Endothelial cell of umbilical vein (primary cell): ENCODE data around the gene USP6. TPM values are rescaled to one million over a fixed set of nuclear protein-coding genes. Genes with fewer than 3 reads are reported as not detected.

ENCODE experiments used
- BruUV-seq: library from RNA; stranded (reverse); fragments of 400-500 nt; replicated peaks from 2 replicates; lab custom pipeline; 2021; lab: Mats Ljungman, UMichigan
- CTCF ChIA-PET: fragments of 300-600, 350-600 bp; sonication (Branson Sonifier 250); formaldehyde crosslinking; loops from one replicate; lab custom pipeline; 2021; ENCODE audit warnings: antibody characterized with exemption, inconsistent platforms; lab: Charles Lee
- POLR2A ChIA-PET: fragments of 300-600, 350-600 bp; sonication (Branson Sonifier 250); formaldehyde crosslinking; loops from one replicate; lab custom pipeline; 2021; ENCODE audit warnings: antibody characterized with exemption, inconsistent platforms; lab: Charles Lee
- DNase-seq: peaks from one replicate; pipeline ENCODE4 v3.0.0-alpha.2; 2011; ENCODE audit warnings: low read depth, low spot score
- FAIRE-seq: peaks from 2 replicates; lab custom pipeline; 2011; peaks lifted over from hg19 to GRCh38; lab: Jason Lieb, UNC
- H2AFZ ChIP-seq: 2 replicates; pipeline ENCODE4 v1.6.0; 2012; ENCODE audit warnings: low read depth, low read length, control low read depth, inconsistent platforms
- H3K27ac ChIP-seq: 2 replicates; pipeline ENCODE4 v1.5.1; 2011; ENCODE audit warnings: low read depth, mild to moderate bottlenecking, control low read depth, low read length, moderate library complexity; ENCODE audit not compliant: insufficient read depth
- H3K27me3 ChIP-seq, 2 experiments: 2 replicates each; pipeline versions ENCODE4 v1.6.0 to v1.6.1; 2011; ENCODE audit warnings: low read length in 2 of 2, mixed read lengths in 1 of 2; ENCODE audit not compliant: control insufficient read depth in 2 of 2, insufficient read depth in 2 of 2
- H3K36me3 ChIP-seq, 2 experiments: 2 replicates in 1 of 2; 3 replicates in 1 of 2; pipeline ENCODE4 v1.5.1; 2011; ENCODE audit warnings: low read length in 2 of 2, mild to moderate bottlenecking in 1 of 2, moderate library complexity in 1 of 2; ENCODE audit not compliant: control insufficient read depth in 2 of 2, insufficient read depth in 2 of 2; ENCODE audit errors: extremely low read depth in 1 of 2
- H3K4me1 ChIP-seq: 3 replicates; pipeline ENCODE4 v1.5.1; 2011; ENCODE audit warnings: mild to moderate bottlenecking, low read length; ENCODE audit not compliant: control insufficient read depth, insufficient read depth; ENCODE audit errors: extremely low read depth
- H3K4me2 ChIP-seq: 2 replicates; pipeline ENCODE4 v1.6.1; 2011; ENCODE audit warnings: low read length, control low read depth, mixed read lengths; ENCODE audit not compliant: insufficient read depth
- H3K4me3 ChIP-seq, 3 experiments: fragments of 200-600 bp in 1 of 3; sonication (generic), shearing (Covaris generic) in 1 of 3; replicated peaks in 1 of 3; 2 replicates each; pipeline ENCODE4 v1.5.1; 2011 to 2016; ENCODE audit warnings: control low read depth in 3 of 3, low read length in 3 of 3, mild to moderate bottlenecking in 2 of 3, inconsistent platforms in 1 of 3, low read depth in 1 of 3, moderate library complexity in 1 of 3; ENCODE audit not compliant: insufficient read depth in 1 of 3
- H3K79me2 ChIP-seq: 2 replicates; pipeline ENCODE4 v1.6.0; 2012; ENCODE audit warnings: low read length, inconsistent platforms; ENCODE audit not compliant: control insufficient read depth, insufficient read depth
- H3K9ac ChIP-seq: replicated peaks from 2 replicates; pipeline ENCODE3; 2011; ENCODE audit warnings: low read length, control low read depth; ENCODE audit not compliant: insufficient read depth; ENCODE audit errors: extremely low read depth
- H3K9me1 ChIP-seq: replicated peaks from 3 replicates; pipeline ENCODE4 v1.6.0; 2011; ENCODE audit warnings: mild to moderate bottlenecking, low read length; ENCODE audit not compliant: control insufficient read depth, insufficient read depth; ENCODE audit errors: extremely low read depth
- H3K9me3 ChIP-seq: replicated peaks from 2 replicates; pipeline ENCODE4 v1.5.1; 2012; ENCODE audit warnings: low read length, inconsistent platforms; ENCODE audit not compliant: control insufficient read depth, insufficient read depth
- H4K20me1 ChIP-seq: replicated peaks from 2 replicates; pipeline ENCODE3; 2011; ENCODE audit warnings: mild to moderate bottlenecking, low read length; ENCODE audit not compliant: control insufficient read depth, insufficient read depth; ENCODE audit errors: extremely low read depth
- CTCF ChIP-seq, 2 donors: IDR thresholded peaks; 1 replicate in 1 of 2; 2 replicates in 1 of 2; pipeline ENCODE4 v1.5.1; 2011; ENCODE audit warnings: low read length in 2 of 2, mild to moderate bottlenecking in 2 of 2, moderate library complexity in 2 of 2, control low read depth in 1 of 2, inconsistent platforms in 1 of 2, low read depth in 1 of 2; ENCODE audit not compliant: insufficient read depth in 1 of 2; ENCODE audit errors: extremely low read depth in 1 of 2
- EZH2 ChIP-seq: IDR thresholded peaks from 2 replicates; pipeline ENCODE4 v1.6.1; 2012; ENCODE audit warnings: borderline replicate concordance, low read depth, mild to moderate bottlenecking, moderate library complexity, low read length, inconsistent platforms; ENCODE audit not compliant: severe bottlenecking
- FOS ChIP-seq: IDR thresholded peaks from 2 replicates; pipeline ENCODE4 v1.6.1; 2011; ENCODE audit warnings: mild to moderate bottlenecking, low read length, moderate library complexity, borderline replicate concordance; ENCODE audit not compliant: insufficient read depth
- GATA2 ChIP-seq: IDR thresholded peaks from 2 replicates; pipeline ENCODE4 v1.7.0; 2011; ENCODE audit warnings: low read depth, mild to moderate bottlenecking, moderate library complexity, mixed read lengths, low read length; ENCODE audit not compliant: insufficient read length, insufficient read depth
- JUN ChIP-seq: IDR thresholded peaks from 2 replicates; pipeline ENCODE4 v1.6.1; 2011; ENCODE audit warnings: borderline replicate concordance, low read depth; ENCODE audit not compliant: insufficient read length, insufficient read depth
- MYC ChIP-seq: IDR thresholded peaks from one replicate; pipeline ENCODE4 v1.6.1; 2011; ENCODE audit warnings: mild to moderate bottlenecking, low read depth, low read length
- POLR2A ChIP-seq: IDR thresholded peaks from 2 replicates; pipeline ENCODE4 v1.6.1; 2012; ENCODE audit warnings: low read depth, mild to moderate bottlenecking, control low read depth, low read length
- POLR2AphosphoS5 ChIP-seq: IDR thresholded peaks from 2 replicates; pipeline ENCODE4 v1.6.1; 2012; ENCODE audit warnings: low read depth, mild to moderate bottlenecking, control low read depth, low read length, moderate library complexity; ENCODE audit not compliant: insufficient read depth
- dilution Hi-C: fragments of 300-500 bp; cut with MboI; formaldehyde crosslinking; loops from one replicate; pipeline ENCODE4 v1.15.0; 2019; ENCODE audit warnings: low sequenced_read_pairs; ENCODE audit not compliant: extremely low pct_ligation_motif_present
- intact Hi-C: fragments of 100-400 bp; cut with micrococcal nuclease; formaldehyde crosslinking; loops from one replicate; pipeline ENCODE4 v1.10.0; 2022
- polyA plus RNA-seq, 4 experiments: library from polyadenylated mRNA; depleted of rRNA in 3 of 4; stranded (reverse) in 3 of 4; unstranded in 1 of 4; fragments of >200 nt; gene quantifications; 2 replicates each; pipeline versions ENCODE4 v1.2.1 to v1.2.3, GENCODE V29; 2011 to 2012; ENCODE audit warnings: missing spikeins in 1 of 4
- total RNA-seq: library from RNA; stranded (reverse); gene quantifications from 2 replicates; pipeline ENCODE4 v1.2.3, GENCODE V29; 2021
- TF ChIP-seq, protein P1 (sequence below): IDR thresholded peaks from 2 replicates; pipeline ENCODE4 v1.6.1; 2011; ENCODE audit not compliant: insufficient read depth, insufficient read length

Gene USP6
- total and polyA plus RNA-seq, 2 donors (not counting 3 experiments of a cell fraction or from before 2014, with no cell fraction given), result under 0.01 to 0.15 TPM

DNA sequence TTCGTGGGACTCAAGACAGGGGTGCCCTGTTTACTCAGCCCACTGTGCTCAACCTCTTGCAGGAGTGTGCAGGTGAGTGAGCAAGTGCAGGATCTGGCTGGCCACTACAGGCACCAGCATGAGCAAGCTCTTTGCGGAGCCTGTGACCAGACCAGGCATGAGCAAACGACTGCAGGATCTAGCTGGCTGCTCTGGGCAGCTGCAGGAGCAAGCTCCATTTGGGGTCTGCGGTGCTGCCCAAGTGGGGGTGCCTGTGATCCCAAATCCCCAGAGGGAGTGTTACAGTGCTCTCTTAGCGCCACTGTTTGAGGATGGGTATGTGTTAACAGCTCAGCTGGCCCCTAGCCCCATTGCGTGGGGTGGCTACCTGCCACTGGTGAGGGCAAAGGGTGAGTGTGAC lies 2.4 kb downstream of the USP6 start:
- H3K36me3 ChIP-seq, result no peaks in the 10 kb centered on the region
- peaks cover 34 to 42% of the 10 kb centered on the region in 2 experiments for H3K27me3 ChIP-seq
- H3K27ac ChIP-seq, result no peak overlapping the region
- H3K9ac ChIP-seq, result no peak overlapping the region
- H3K4me3 ChIP-seq, result no peak overlapping the region
- H3K9me1 ChIP-seq, result no peaks in the 10 kb centered on the region
- BruUV-seq, result no TSS peak
- DNase-seq (no peak), FAIRE-seq (no peak)
- ChIA-PET CTCF (no interaction called here), POLR2A (no interaction called here)
- no peaks in the 10 kb centered on the region for H4K20me1 ChIP-seq
- intact Hi-C loops (no loop called here), dilution Hi-C loops (no loop called here)
- no peaks in the 10 kb centered on the region for H3K9me3 ChIP-seq
- H3K79me2 ChIP-seq, result no peaks in the 10 kb centered on the region
- H3K4me1 ChIP-seq, result no peaks in the 10 kb centered on the region
- no peak overlapping the region for H2AFZ ChIP-seq
- TF ChIP-seq GATA2 (no peak), JUN (no peak), POLR2AphosphoS5 (no peak), FOS (no peak), POLR2A (no peak), EZH2 (no peak)
- TF ChIP-seq, protein P1, sequence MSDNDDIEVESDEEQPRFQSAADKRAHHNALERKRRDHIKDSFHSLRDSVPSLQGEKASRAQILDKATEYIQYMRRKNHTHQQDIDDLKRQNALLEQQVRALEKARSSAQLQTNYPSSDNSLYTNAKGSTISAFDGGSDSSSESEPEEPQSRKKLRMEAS, result no peak
- H3K4me2 ChIP-seq, result no peak overlapping the region

GRCh38 chr17:5120036-5120435 lies 4.2 kb downstream of the USP6 start:
- Histone ChIP-seq H3K4me2 (no peak overlapping the region), H3K27me3 (peaks cover 41 to 44% of the 10 kb centered on the region in 2 experiments), H3K4me3 (no peak overlapping the region), H3K9ac (no peak overlapping the region), H3K9me3 (no peaks in the 10 kb centered on the region), H3K36me3 (no peaks in the 10 kb centered on the region), H4K20me1 (no peaks in the 10 kb centered on the region), H2AFZ (no peak overlapping the region), H3K27ac (no peak overlapping the region), H3K9me1 (no peaks in the 10 kb centered on the region), H3K4me1 (no peaks in the 10 kb centered on the region), H3K79me2 (no peaks in the 10 kb centered on the region)
- intact Hi-C loops (no loop called here), dilution Hi-C loops (no loop called here)
- ChIA-PET CTCF (no interaction called here), POLR2A (no interaction called here)
- no TSS peak for BruUV-seq
- no peak for FAIRE-seq
- TF ChIP-seq POLR2AphosphoS5 (no peak), GATA2 (no peak), MYC (no peak), FOS (no peak), CTCF (IDR thresholded peaks at IDR 0.05; ENCODE audit: extremely low read depth in 1 of 2, insufficient read depth in 1 of 2, low read depth in 1 of 2, low read length in 2 of 2) (no peak), EZH2 (no peak), POLR2A (no peak), JUN (no peak)
- TF ChIP-seq, protein P1, result no peak
- DNase-seq, result no peak
